Tibial nerve (tissue), 4 donors: ENCODE measurements around the gene KHDC1L. TPM values are rescaled to one million over a fixed set of nuclear protein-coding genes. Genes with fewer than 3 reads are reported as not detected.

ENCODE experiments used
- DNase-seq, 2 donors: peaks; one replicate each; pipeline ENCODE4 v3.0.0-alpha.2; 2019; ENCODE audit warnings: low spot score in 2 of 2
- H3K27ac ChIP-seq, 4 donors: fragments of 200-600 bp; sonication (generic) in 3 of 4; one replicate each; pipeline ENCODE4 v1.5.1; 2017 to 2019; ENCODE audit warnings: mild to moderate bottlenecking in 1 of 4
- H3K27me3 ChIP-seq, 2 donors: fragments of 200-600 bp; sonication (generic) in 1 of 2; one replicate each; pipeline versions ENCODE4 v1.5.1 to v1.6.0; 2017 to 2019
- H3K36me3 ChIP-seq, 3 donors: fragments of 200-600 bp; sonication (generic); one replicate each; pipeline ENCODE4 v1.5.1; 2018 to 2019
- H3K4me1 ChIP-seq, 4 donors: fragments of 200-600 bp; sonication (generic) in 3 of 4; one replicate each; pipeline ENCODE4 v1.5.1; 2017 to 2019
- H3K4me3 ChIP-seq, 4 donors: fragments of 200-600 bp; sonication (generic) in 3 of 4; one replicate each; pipeline ENCODE4 v1.5.1; 2017 to 2019; ENCODE audit warnings: mild to moderate bottlenecking in 1 of 4, moderate library complexity in 1 of 4
- H3K9me3 ChIP-seq, 4 donors: fragments of 200-600 bp; sonication (generic) in 3 of 4; one replicate each; pipeline ENCODE4 v1.5.1; 2017 to 2019
- EP300 ChIP-seq, 2 donors: sonication (generic); formaldehyde crosslinking; IDR thresholded peaks; one replicate each; pipeline ENCODE4 v1.6.1; 2017; ENCODE audit warnings: antibody characterized with exemption in 2 of 2, mild to moderate bottlenecking in 1 of 2
- POLR2A ChIP-seq, 2 donors: fragments of 450-650 bp; IDR thresholded peaks; one replicate each; pipeline ENCODE4 v1.6.1; 2017; ENCODE audit warnings: antibody characterized with exemption in 2 of 2, mild to moderate bottlenecking in 2 of 2, moderate library complexity in 2 of 2
- WGBS, 2 donors: methylation state at CpG; one replicate each; pipeline ENCODE4 v1.1.5; 2018; 5-methylcytosine and 5-hydroxymethylcytosine counted together
- total RNA-seq, 4 donors: library from RNA; depleted of rRNA; stranded (reverse); fragments of >200 nt; gene quantifications; one replicate each; pipeline ENCODE4 v1.1.0, GENCODE V29; 2016
- TF ChIP-seq, protein P1 (sequence below), 5 experiments: fragments of 200-600 bp in 3 of 5; fragments of 450-650 bp in 2 of 5; sonication (generic) in 3 of 5; IDR thresholded peaks; one replicate each; pipeline ENCODE4 v1.5.1; 2016 to 2019; ENCODE audit warnings: antibody characterized with exemption in 5 of 5, mild to moderate bottlenecking in 3 of 5, moderate library complexity in 2 of 5

KHDC1L gene
- total RNA-seq, 4 donors from 2014 or later, result 0.84 TPM; not detected in 3

DNA sequence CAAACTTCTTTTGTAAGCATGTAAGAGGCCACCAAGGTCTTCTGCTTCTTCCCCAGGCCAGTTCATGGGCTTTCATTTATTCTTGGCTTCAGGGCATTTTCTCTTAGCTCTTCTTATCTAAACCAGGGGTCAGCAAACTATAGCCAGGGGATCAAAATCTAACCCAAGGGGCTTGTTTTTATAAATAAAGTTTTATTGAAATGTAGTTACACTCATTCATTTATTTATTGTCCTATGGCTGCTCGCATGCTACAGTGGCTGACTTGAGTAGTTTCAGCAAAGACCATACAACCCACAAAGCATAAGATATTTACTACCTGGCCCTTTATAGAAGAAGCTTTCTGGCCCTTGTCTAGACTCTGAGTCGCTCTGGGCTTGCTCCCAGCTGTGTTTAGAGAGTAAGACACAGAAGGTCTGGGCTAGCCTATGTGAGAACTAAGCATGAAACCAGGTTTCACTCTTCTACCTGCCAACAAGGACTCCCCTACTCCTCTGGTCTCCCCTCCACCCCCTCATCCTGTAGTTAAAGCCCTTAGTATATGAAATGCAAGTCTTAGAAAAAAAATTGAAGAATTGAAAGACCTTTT, 43.2 kb downstream of the KHDC1L start:
- DNase-seq, result no peak
- no peak overlapping the region for H3K27ac ChIP-seq
- 70 to 74% methylated on average over 2 of the region's 2 CpGs for WGBS, 2 donors
- no peak overlapping the region for H3K4me3 ChIP-seq
- H3K9me3 ChIP-seq, result no peaks in the 10 kb centered on the region
- TF ChIP-seq, protein P1, sequence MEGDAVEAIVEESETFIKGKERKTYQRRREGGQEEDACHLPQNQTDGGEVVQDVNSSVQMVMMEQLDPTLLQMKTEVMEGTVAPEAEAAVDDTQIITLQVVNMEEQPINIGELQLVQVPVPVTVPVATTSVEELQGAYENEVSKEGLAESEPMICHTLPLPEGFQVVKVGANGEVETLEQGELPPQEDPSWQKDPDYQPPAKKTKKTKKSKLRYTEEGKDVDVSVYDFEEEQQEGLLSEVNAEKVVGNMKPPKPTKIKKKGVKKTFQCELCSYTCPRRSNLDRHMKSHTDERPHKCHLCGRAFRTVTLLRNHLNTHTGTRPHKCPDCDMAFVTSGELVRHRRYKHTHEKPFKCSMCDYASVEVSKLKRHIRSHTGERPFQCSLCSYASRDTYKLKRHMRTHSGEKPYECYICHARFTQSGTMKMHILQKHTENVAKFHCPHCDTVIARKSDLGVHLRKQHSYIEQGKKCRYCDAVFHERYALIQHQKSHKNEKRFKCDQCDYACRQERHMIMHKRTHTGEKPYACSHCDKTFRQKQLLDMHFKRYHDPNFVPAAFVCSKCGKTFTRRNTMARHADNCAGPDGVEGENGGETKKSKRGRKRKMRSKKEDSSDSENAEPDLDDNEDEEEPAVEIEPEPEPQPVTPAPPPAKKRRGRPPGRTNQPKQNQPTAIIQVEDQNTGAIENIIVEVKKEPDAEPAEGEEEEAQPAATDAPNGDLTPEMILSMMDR (IDR thresholded peaks at IDR 0.05), result no peak
- no peak for TF ChIP-seq EP300 (IDR thresholded peaks at IDR 0.05)
- no peak for TF ChIP-seq POLR2A (IDR thresholded peaks at IDR 0.05)
- H3K4me1 ChIP-seq, result peaks cover 0 to 6% (median 2%) of the 10 kb centered on the region in 4 donors
- H3K27me3 ChIP-seq, result no peaks in the 10 kb centered on the region
- H3K36me3 ChIP-seq, result no peaks in the 10 kb centered on the region

GRCh38 chr6:73180763-73181619, 44.3 kb downstream of the KHDC1L start:
- H3K9me3 ChIP-seq, result no peaks in the 10 kb centered on the region
- H3K4me3 ChIP-seq, result peak overlapping the region; percentile 7 to 32 (median 26)
- TF ChIP-seq, protein P1 (IDR thresholded peaks at IDR 0.05), result peak; percentile 73 to 81 (median 78)
- TF ChIP-seq POLR2A (IDR thresholded peaks at IDR 0.05), result no peak
- H3K4me1 ChIP-seq, result peaks cover 0 to 6% (median 2%) of the 10 kb centered on the region in 4 donors
- no peaks in the 10 kb centered on the region for H3K36me3 ChIP-seq
- DNase-seq, result peak in 1 of 2 donors; percentile 7
- 9 to 11% methylated on average over 7 of the region's 7 CpGs for WGBS, 2 donors
- H3K27me3 ChIP-seq, result no peaks in the 10 kb centered on the region
- no peak overlapping the region for H3K27ac ChIP-seq

GRCh38 chr6:73180076-73180738, 45.1 kb downstream of the KHDC1L start:
- TF ChIP-seq, protein P1 (IDR thresholded peaks at IDR 0.05), result no peak
- no peak for TF ChIP-seq POLR2A (IDR thresholded peaks at IDR 0.05)
- no peak for TF ChIP-seq EP300 (IDR thresholded peaks at IDR 0.05)
- Histone ChIP-seq H3K36me3 (no peaks in the 10 kb centered on the region), H3K27ac (no peak overlapping the region), H3K27me3 (no peaks in the 10 kb centered on the region), H3K4me1 (peaks cover 0 to 6% (median 2%) of the 10 kb centered on the region in 4 donors), H3K4me3 (no peak overlapping the region), H3K9me3 (no peaks in the 10 kb centered on the region)
- 78 to 80% methylated on average over 6 of the region's 6 CpGs for WGBS, 2 donors
- DNase-seq, result no peak

DNA sequence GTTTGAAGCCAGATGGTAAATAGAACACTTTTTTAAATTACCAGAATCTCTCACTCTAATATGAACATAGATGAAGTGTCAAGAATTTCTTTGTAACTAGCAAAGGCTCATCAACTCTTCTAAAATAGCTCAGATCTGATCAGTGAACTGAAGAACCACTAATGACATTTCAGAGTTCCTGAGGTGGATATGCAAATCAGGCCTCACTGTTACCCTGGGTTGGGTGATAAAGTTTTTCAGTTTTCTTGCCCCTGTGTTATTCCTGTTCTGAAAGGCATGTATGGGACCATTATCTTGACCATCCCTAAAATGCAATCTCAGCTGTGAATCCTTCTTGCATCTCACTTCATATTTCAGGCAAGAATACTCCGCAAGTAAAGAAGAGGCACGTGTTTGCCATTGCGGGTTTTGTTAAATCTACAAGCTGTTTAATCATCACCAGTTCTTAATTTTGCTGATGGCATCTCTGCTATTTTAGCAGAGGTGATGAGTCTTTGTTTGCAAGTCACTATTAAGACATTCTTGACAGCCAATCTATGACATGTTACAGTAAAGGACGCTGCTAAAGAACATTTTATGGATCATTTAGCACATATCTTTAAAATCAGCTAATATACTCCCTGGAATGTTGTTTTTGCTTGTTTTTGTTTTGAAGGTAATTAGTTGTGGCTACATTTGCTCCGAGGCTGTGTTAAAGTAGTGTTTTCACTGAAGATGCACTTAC, 47.9 kb downstream of the KHDC1L start:
- Histone ChIP-seq H3K4me1 (peaks cover 0 to 6% (median 2%) of the 10 kb centered on the region in 4 donors), H3K27me3 (no peaks in the 10 kb centered on the region), H3K36me3 (no peaks in the 10 kb centered on the region), H3K9me3 (no peaks in the 10 kb centered on the region), H3K27ac (no peak overlapping the region), H3K4me3 (no peak overlapping the region)
- no peak for DNase-seq
- TF ChIP-seq, protein P1 (IDR thresholded peaks at IDR 0.05), result no peak
- no peak for TF ChIP-seq EP300 (IDR thresholded peaks at IDR 0.05)
- TF ChIP-seq POLR2A (IDR thresholded peaks at IDR 0.05), result no peak
- WGBS, 2 donors, result 83 to 90% methylated on average over 5 of the region's 5 CpGs
